Measurements from ENCODE around the gene ALPK3.

DNA sequence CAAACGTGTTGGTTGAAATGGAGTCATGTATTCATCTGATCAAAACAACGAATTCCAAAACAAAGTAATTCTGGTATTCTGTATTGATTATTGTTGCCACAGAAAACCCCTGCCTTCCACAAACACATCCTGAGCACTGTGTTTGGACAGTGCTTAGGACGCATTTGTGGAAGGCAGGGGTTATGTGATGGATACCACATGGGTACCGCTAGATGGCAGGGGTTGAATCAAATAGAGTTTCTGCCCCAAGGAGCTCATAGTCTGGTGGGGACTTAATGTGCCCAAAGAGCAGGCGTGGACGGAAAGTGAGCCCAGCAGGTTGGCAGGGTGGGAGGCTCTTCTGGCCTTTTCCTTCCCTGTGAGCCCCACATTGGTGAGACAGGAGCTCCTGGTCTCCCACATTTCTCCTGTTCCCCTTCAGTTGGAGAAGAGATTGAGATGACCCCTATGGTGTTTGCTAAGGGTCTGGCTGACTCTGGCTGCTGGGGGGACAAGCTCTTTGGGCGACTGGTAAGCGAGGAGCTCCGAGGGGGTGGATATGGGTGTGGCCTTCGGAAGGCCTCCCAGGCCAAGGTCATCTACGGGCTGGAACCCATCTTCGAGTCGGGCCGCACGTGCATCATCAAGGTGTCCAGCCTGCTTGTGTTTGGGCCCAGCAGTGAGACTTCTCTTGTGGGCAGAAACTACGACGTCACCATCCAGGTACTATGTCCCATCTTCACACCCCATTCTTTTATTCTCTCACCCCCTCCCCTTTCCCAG, 45.2 kb downstream of the ALPK3 start:
- TF ChIP-seq, protein P1, sequence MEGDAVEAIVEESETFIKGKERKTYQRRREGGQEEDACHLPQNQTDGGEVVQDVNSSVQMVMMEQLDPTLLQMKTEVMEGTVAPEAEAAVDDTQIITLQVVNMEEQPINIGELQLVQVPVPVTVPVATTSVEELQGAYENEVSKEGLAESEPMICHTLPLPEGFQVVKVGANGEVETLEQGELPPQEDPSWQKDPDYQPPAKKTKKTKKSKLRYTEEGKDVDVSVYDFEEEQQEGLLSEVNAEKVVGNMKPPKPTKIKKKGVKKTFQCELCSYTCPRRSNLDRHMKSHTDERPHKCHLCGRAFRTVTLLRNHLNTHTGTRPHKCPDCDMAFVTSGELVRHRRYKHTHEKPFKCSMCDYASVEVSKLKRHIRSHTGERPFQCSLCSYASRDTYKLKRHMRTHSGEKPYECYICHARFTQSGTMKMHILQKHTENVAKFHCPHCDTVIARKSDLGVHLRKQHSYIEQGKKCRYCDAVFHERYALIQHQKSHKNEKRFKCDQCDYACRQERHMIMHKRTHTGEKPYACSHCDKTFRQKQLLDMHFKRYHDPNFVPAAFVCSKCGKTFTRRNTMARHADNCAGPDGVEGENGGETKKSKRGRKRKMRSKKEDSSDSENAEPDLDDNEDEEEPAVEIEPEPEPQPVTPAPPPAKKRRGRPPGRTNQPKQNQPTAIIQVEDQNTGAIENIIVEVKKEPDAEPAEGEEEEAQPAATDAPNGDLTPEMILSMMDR (IDR thresholded peaks at IDR 0.05): no peak
- no peak for TF ChIP-seq POLR2A (IDR thresholded peaks at IDR 0.05)
- no peak for TF ChIP-seq EP300 (IDR thresholded peaks at IDR 0.05)
- no peak for TF ChIP-seq POLR2AphosphoS5 (IDR thresholded peaks at IDR 0.05)
